Tibial artery (tissue), 4 donors: ENCODE results near the gene WAC.
"Not testable (repeated sequence)": the region's sequence is repeated elsewhere in the genome, so short reads cannot be mapped to it uniquely, and the experiment has no call there.

Experiments used
- DNase-seq, 2 donors: peaks; one replicate each; pipeline ENCODE4 v3.0.0-alpha.2; 2019
- H3K27ac ChIP-seq, 2 donors: fragments of 200-600 bp; sonication (generic) in 1 of 2; 1 replicate in 1 of 2; 2 replicates in 1 of 2; pipeline ENCODE4 v1.5.1; 2018 to 2019; ENCODE audit warnings: mild to moderate bottlenecking in 1 of 2
- H3K27me3 ChIP-seq, 2 donors: fragments of 200-600 bp; sonication (generic) in 1 of 2; one replicate each; pipeline versions ENCODE4 v1.5.1 to v1.6.0; 2016 to 2019
- H3K36me3 ChIP-seq, 3 donors: fragments of 200-600 bp; sonication (generic) in 2 of 3; one replicate each; pipeline ENCODE4 v1.5.1; 2016 to 2019; ENCODE audit warnings: mild to moderate bottlenecking in 2 of 3
- H3K4me1 ChIP-seq, 4 donors: fragments of 200-600 bp; sonication (generic) in 2 of 4; 1 replicate in 3 of 4; 2 replicates in 1 of 4; pipeline ENCODE4 v1.5.1; 2016 to 2019
- H3K4me3 ChIP-seq, 2 donors: fragments of 200-600 bp; sonication (generic) in 1 of 2; 1 replicate in 1 of 2; 2 replicates in 1 of 2; pipeline ENCODE4 v1.5.1; 2018 to 2019; ENCODE audit warnings: mild to moderate bottlenecking in 2 of 2
- H3K9me3 ChIP-seq, 3 donors: fragments of 200-600 bp; sonication (generic) in 1 of 3; one replicate each; pipeline ENCODE4 v1.5.1; 2016 to 2019
- intact Hi-C: fragments of 100-400 bp; cut with DNase I; formaldehyde crosslinking; loops from one replicate; pipeline ENCODE4 v1.15.0; 2023; ENCODE audit warnings: low total_unique reads
- TF ChIP-seq, protein P1 (sequence below), 2 experiments: fragments of 200-600 bp in 1 of 2; fragments of 450-650 bp in 1 of 2; IDR thresholded peaks; one replicate each; pipeline ENCODE4 v1.5.1; 2017 to 2019; ENCODE audit warnings: antibody characterized with exemption in 2 of 2, mild to moderate bottlenecking in 1 of 2, moderate library complexity in 1 of 2

The WAC gene

DNA sequence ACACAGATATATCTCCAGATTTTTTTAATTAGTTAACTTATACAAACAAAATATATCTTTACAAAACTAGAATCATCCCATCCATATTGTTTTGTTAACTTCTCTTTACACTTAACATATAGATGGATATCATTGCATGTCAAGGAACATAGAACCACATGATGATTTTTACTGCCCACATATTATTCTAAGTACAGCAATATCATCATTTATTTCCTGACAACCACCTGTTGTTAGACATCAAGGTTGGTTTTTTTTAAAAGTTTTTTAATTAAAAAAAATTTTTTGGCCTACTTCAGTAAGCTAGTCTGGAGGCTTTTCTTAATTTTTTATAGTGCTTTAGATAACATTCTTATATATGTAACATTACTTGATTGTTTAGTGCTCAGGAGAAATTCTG is 105.5 kb downstream of the WAC start:
- Histone ChIP-seq H3K4me1 (no peaks in the 10 kb centered on the region), H3K9me3 (peaks cover 0 to 3% (median 0%) of the 10 kb centered on the region in 3 donors), H3K4me3 (no peak overlapping the region), H3K36me3 (no peaks in the 10 kb centered on the region), H3K27me3 (peaks cover 0 to 5% of the 10 kb centered on the region in 2 donors), H3K27ac (no peak overlapping the region)
- intact Hi-C loops = no loop called here
- no peak for DNase-seq
- TF ChIP-seq, protein P1, sequence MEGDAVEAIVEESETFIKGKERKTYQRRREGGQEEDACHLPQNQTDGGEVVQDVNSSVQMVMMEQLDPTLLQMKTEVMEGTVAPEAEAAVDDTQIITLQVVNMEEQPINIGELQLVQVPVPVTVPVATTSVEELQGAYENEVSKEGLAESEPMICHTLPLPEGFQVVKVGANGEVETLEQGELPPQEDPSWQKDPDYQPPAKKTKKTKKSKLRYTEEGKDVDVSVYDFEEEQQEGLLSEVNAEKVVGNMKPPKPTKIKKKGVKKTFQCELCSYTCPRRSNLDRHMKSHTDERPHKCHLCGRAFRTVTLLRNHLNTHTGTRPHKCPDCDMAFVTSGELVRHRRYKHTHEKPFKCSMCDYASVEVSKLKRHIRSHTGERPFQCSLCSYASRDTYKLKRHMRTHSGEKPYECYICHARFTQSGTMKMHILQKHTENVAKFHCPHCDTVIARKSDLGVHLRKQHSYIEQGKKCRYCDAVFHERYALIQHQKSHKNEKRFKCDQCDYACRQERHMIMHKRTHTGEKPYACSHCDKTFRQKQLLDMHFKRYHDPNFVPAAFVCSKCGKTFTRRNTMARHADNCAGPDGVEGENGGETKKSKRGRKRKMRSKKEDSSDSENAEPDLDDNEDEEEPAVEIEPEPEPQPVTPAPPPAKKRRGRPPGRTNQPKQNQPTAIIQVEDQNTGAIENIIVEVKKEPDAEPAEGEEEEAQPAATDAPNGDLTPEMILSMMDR (IDR thresholded peaks at IDR 0.05) = no peak

DNA sequence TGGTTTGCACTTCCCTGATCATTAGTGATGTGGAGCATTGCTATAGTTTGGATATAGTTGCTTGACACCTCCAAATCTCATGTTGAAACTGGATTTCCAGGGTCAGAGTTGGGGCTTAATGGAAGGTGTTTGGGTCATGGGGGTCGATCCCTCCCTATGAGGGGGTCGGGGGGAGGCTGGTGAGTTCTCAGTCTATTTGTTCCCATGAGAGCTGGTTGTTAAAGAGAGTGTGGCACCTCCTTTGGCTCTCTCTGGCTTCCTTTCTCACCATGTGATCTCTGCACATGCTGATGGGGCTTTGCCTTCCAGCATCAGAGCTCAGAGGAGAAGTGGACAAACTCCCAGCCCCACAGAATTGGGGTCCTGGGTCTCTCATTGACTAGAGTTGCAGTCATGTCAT is 107.6 kb downstream of the WAC start:
- TF ChIP-seq, protein P1 (IDR thresholded peaks at IDR 0.05) = no peak
- Histone ChIP-seq H3K36me3 (no peaks in the 10 kb centered on the region), H3K27ac (no peak overlapping the region), H3K4me3 (no peak overlapping the region), H3K27me3 (no peaks in the 10 kb centered on the region), H3K4me1 (no peaks in the 10 kb centered on the region), H3K9me3 (peaks cover 0 to 3% (median 0%) of the 10 kb centered on the region in 3 donors)
- intact Hi-C loops = no loop called here
- DNase-seq = no peak

DNA sequence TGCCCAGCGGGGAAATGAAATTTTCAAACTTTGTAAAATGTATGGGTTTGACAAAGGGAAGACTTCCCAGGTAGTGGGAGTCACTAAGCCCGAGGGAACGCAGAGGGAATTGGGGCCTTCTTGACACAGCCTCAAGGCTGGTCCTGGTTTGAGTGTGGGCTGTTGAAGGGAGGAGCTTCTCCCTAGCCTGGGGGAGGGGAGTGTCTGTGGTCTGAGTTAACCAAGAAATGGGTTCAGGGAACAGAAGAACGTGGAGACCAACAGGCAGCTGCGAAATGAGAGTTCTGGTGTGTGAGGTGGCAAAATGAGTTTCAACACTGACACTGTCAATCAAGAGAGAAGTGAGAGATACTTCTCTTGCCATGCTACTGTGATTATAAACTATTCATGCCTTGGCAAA is 111.7 kb downstream of the WAC start:
- Histone ChIP-seq H3K27ac (no peak overlapping the region), H3K27me3 (no peaks in the 10 kb centered on the region), H3K4me3 (no peak overlapping the region), H3K36me3 (no peaks in the 10 kb centered on the region), H3K9me3 (peaks cover 0 to 6% (median 0%) of the 10 kb centered on the region in 3 donors), H3K4me1 (no peaks in the 10 kb centered on the region)
- intact Hi-C loops = no loop called here
- DNase-seq = no peak
- TF ChIP-seq, protein P1 (IDR thresholded peaks at IDR 0.05) = no peak

DNA sequence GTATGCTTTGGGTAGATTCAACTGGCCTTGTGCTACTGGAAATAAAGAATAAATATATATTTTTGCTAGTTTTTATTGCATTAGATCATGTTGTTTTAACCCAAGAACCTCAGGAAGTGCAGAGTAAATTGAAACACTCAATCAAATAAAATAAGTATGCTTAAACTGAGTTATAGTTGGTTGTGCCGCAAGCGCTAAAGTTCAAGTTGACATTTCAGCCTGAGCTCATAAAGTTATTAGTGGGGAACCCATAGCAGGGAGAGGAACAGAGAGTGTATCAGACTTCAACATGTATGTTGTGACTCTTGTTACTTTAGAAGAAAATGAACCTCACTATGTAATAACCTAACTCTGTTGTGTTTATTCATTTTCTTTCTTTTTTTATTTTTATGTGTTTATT is 119.2 kb downstream of the WAC start:
- TF ChIP-seq, protein P1 (IDR thresholded peaks at IDR 0.05) = no peak
- Histone ChIP-seq H3K9me3 (peaks cover 0 to 6% (median 0%) of the 10 kb centered on the region in 3 donors), H3K27ac (no peak overlapping the region), H3K36me3 (no peaks in the 10 kb centered on the region), H3K4me3 (no peak overlapping the region), H3K27me3 (peaks cover 0 to 8% of the 10 kb centered on the region in 2 donors), H3K4me1 (no peaks in the 10 kb centered on the region)
- intact Hi-C loops = no loop called here
- no peak for DNase-seq

DNA sequence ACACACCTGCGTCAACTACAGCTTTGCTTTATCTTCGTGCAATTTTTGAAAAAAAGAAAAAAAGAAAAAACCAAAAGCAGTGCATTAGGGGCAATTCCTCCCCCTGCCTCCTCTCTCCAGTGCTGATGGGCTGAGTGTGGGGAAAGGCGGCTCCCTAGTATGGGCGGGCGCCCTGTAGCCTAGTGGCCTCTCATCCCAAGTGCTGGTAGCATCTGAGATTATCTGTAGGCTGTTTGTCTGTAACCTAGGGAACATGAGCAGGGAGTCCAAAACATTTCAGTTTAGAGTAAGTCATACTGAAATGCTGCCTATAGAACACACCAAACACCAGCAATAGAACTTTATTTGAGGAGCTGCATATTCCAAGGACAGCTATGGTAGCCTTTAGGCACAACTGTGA is 119.8 kb downstream of the WAC start:
- peaks cover 0 to 6% (median 0%) of the 10 kb centered on the region in 3 donors for H3K9me3 ChIP-seq
- no peaks in the 10 kb centered on the region for H3K4me1 ChIP-seq
- peaks cover 0 to 8% of the 10 kb centered on the region in 2 donors for H3K27me3 ChIP-seq
- DNase-seq = no peak
- H3K4me3 ChIP-seq = no peak overlapping the region
- TF ChIP-seq, protein P1 (IDR thresholded peaks at IDR 0.05) = no peak
- H3K27ac ChIP-seq = no peak overlapping the region
- no peaks in the 10 kb centered on the region for H3K36me3 ChIP-seq
- intact Hi-C loops = no loop called here

DNA sequence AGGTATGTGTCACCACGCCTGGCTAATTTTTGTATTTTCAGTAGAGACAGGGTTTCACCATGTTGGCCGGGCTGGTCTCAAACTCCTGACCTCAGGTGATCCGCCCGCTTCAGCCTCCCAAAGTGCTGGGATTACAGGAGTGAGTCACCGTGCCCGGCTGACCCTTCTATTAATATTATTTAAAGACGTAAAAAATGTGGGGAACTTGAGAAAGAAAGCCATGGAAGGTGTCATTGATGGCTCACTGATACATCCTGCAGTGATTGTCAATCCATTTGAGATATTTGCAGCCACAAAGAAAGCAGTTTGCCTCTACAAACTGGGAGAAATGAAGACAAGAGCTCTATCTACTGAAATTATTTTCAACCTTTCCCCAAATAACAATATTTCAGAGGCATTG is 125.9 kb downstream of the WAC start:
- H3K9me3 ChIP-seq, intact Hi-C loops, H3K36me3 ChIP-seq, H3K4me1 ChIP-seq, H3K27me3 ChIP-seq, H3K27ac ChIP-seq, DNase-seq, H3K4me3 ChIP-seq: not testable (repeated sequence)
